NCI-H510A treated with DMSO at 0.1 percent for 48 hours (cell line): ENCODE measurements around the gene OR5K2.

Source experiments
- DNase-seq: peaks from one replicate; lab custom pipeline; 2025; lab: John Stamatoyannopoulos, UW

OR5K2 gene

DNA sequence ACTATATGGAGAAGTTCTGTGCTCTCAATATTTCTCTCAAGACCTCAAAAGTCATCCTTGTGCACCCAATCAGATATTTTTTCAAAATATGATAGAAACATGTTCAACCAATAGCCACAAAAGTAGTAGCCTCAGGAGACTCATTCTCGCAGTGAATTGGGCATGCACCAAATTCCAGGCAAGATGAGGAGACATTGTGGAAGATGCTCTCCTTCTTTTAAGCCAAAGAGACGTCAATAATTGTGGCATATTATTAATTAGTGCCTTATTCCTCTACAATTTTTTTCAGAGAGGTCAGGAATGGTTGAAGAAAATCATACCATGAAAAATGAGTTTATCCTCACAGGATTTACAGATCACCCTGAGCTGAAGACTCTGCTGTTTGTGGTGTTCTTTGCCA is at the start of gene OR5K2:
OR5K2 (plus strand) TSS at position 301 of the 400 bp plus-strand sequence; CDS start at position 301, 0 bp downstream.
- no peak for DNase-seq

DNA sequence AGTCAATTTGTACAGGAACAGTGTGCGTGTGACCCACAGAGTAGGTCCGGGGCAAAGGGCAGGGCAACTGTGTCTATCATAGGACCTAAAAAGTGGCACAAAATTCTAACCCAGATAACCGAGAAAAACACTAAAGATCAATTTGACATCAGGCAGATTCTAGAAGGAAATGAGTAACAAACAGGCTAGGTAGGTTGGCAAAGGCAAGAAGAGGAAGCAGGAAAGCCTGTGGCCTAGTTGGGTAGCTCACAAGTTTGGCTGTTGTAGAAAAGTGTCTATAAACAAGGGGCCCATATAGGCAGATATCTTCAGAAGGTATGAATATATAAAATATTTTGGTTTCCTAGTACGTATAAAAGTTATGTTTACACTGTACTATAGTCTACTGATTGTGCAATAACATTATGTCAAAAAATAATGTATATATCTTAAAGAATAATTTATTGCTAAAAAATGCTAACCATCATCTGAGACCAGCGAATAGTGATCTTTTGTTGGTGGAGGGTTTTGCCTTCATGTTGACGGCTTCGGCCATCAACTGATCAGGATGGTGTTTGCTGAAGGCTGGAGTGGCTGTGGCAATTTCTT is 47.8 kb upstream of the OR5K2 start:
- DNase-seq = no peak

DNA sequence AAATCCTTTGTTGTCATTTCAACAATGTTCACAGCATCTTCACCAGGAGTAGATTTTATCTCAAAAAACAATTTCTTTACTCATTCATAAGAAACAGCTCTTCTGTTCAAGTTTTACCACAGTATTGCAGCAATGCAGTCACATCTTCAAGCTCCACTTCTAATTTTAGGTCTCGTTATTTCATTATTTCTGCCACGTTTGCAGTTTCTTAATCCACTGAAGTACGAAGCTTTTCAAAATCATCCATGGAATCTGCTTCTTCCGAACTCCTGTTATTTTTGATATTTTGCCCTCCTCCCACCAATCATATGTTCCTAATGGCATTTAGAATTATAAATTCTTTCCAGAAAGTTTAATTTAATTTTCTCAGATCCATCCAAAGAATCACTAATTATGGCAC is 47.1 kb upstream of the OR5K2 start:
- DNase-seq = no peak

DNA sequence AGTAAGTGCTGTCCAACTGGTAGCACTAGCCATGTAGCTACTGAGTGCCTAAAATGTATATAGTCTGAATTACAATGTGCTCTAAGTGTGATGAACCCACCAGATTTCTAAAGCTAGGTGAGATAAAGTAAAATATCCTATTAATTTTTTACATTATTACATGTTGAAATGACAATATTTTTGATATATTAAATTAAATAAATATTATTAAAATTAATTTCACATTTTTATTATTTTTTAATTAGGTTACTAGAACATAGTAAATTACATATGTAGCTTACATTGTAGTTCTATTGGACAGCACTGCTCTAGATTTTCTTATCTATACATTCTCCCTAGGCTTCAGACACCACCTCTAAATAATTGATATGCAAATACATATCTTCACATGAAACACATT is 43.7 kb upstream of the OR5K2 start:
- no peak for DNase-seq

DNA sequence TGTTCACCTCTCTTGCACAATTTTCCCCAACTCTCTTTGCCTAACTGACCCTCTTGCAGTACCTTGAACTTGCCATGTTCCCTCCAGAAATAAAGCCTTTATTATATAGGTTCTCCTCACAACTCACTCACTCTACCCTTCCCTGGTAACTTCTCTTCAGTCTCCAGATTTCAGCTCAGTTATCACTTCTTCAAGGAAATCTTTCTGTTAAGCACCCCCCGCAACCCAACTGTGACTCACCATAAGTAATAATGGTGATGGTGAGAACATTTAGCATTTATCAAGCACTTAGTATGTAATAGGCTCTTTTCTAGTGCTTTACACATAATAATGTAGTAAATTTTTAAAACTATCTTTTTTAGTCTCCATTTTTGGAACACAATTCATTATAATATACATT is 42.6 kb upstream of the OR5K2 start:
- DNase-seq = no peak

DNA sequence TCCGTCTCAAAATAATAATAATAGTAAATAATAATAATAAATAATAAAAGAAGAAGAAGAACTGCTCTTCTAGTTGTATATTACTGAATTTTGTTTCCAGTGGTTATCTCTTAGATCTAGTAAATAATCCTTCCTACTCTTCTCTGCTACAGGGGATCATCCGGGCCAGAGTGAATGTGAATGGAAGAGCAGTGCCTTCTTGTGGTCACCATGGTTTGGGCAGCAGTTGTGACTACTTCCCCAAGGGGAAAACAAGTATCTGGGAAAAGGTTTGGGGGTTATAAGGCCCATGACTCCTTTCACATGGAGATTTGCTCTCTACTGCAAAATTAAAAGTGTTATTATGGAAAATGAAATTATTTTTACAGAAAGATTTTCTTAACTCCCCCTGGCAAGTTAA is 39.9 kb upstream of the OR5K2 start:
- no peak for DNase-seq

DNA sequence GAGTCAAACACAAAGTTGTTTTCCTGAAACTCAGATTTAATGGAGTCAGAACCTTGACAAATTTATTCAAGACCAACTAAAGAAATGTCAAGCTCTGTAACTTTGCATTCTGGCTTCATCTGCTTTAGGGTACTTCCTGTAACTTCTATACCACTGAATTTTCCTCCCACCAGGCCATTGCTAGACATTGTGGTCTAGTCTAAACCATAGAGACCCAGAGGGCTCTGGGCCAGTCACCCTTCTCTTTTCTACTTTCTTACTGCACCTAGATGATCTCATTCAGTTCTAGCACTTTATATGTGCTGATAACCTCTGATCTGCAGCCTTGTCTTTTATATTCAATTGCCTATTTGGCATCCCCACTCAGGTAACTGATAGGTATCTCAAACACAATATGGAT is 37.3 kb upstream of the OR5K2 start:
- no peak for DNase-seq

DNA sequence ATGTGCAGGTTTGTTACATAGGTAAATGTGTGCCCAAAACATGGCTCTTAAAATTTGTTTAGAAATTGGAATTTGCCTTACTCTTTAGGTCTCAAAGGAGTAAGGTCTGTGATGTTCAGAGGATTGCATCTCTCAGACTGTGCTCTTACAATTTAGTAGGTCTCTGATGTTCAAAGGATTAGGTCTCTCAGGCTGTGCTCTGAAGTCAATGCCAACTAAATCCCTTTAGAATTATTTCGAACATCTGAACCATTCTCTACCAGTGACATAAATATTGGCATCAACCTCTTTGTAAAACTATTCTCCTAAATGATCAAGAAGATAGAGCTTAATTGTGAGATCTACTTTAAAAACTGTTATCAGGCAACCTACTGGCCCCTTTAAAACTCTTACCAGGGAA is 34.6 kb upstream of the OR5K2 start, which contains the start of gene OR5K1:
OR5K1 (plus strand) TSS at position 301 of the 400 bp plus-strand sequence. CDS start 6,376 bp downstream, outside the sequence.
- DNase-seq = no peak

DNA sequence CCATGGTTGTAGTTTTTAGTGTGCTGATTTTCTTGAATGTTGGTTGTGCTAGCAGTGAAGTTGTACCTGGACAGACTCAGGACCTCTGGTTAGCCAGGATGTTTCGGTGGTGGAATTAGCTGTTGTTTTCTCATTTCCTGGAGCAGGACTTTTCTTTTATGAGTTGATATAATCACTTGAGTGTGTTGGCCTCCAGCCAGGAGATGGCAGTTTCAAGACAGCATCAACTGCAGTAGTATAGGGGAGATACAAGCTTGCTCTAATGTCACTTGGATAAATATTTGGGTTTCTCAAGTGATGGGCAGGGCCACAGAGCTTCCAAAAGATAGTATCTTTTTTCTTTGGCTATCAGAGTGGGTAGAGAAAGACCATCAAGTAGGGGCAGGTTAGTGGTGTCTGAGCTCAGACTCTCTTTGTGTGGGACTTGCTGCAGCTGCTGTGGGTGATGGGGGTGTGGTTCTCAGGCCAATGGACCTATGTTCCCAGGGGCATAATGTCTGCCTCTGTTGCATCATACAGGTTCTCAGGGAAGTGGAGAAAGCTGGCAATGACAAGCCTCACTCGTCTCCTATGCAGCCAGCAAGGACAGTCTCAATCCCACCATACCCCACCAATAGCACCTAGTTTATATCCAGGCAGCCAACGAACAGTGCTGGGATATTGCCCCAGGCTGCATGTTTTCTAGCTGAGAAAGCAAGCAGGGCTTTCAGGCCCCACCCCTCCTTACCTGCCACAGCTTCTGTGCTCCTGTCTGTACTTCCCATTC is 14.6 kb upstream of the OR5K2 start:
- no peak for DNase-seq

DNA sequence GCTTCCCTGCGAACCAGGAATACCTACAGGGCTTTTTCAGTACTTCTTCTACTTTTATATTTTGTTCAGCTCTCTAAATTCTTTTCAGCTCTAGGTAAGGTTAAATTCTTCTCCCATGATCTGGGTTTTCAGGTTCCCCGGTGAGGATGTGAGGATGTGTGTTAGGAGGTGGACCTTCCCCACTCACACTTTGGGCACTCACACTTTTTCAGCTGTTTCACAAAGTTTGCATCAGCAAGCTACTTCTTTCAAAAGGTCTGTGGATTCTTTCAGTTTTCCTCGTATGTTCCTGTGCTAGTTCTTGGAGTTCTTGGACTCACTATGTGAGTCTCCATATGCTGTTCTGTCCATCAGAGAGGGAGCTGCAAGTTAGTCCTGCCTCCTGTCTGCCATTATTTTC is 13.9 kb upstream of the OR5K2 start:
- no peak for DNase-seq

DNA sequence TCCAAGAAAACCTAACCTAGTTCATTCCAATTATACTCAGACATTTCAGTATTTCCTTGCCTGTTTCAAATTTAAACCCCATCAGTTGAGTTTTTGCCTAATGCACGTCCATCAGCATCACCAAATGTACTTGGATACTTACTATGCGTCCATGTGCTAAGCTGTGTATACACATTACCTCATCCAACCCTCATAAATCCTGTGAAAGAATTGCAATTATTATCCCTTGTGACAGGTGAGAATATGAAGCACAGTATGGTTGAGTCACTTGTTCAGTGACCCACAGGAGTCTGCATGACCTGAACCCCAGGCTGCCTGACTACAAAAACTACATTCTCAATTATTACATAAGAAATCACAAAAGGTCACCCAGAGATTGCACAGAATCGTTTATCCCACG is 2.5 kb downstream of the OR5K2 start:
- DNase-seq = no peak

DNA sequence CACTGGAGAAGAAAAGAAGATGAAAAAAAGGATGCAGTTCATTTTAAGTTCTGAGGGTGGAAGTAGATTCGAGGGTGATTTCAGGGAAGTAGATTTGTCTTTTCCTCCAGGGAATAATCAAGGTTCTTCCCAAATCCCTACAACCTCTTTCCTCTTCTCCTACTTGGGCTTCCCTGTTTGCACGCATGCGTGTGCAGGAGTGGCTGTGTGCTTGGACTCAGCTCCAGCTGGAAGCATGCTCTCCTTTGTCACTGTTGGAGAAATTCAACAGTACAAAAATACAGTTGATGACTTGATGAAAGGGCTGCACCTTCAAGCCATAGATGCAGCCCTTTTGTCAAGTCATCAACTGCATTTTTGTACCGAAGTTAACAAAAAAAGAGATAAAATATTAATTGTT is 3.8 kb downstream of the OR5K2 start:
- no peak for DNase-seq

DNA sequence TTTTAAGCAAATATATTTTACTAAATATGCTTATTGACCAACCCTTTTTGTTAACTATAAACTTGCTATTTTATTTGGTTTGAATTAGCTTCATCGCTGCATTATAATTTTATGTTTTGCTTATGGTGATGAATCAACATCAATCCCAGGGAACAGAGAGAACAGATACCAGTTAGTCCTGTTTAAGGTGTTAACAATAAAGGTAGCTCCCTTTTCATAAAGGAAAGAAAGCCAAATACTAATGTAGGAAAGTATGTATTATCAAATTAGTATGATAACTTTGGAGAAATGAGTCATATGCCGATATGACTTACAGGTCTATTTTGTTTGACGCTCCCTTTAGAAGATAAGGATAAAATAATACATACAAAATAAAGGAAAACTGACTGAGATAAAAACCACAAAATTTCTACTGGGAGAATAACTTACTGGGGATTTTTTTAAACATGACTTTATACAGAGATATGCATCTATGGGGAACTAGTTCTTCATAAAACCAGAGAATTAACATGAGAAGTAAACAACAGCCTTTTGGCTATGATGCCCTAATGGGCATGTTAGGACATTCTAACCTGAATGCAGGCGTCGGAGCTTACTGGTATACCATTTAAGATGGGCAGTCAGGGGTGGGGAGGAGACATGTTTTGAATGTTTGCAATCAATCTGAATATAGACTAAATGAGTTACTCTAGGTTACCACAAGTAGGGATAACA is 4.5 kb downstream of the OR5K2 start:
- DNase-seq = no peak

DNA sequence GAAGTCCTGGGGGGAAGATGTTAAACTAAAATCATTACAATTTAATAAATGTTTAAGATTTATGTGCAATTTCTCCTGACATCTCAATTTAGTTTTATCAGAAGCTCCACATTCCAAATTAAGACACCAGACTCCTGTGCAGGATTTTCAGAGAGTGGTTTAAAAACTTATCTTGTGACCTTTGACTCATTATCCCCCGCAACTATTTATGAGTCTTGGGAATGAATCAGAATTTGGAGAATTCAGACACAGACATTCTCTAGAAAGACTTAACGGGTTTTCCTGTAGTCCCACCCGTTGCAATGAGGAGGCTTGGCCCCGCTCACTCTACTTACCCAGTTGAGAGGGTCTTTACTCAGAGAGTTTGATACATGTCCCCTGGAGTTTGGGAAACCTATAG is 7.1 kb downstream of the OR5K2 start:
- no peak for DNase-seq

DNA sequence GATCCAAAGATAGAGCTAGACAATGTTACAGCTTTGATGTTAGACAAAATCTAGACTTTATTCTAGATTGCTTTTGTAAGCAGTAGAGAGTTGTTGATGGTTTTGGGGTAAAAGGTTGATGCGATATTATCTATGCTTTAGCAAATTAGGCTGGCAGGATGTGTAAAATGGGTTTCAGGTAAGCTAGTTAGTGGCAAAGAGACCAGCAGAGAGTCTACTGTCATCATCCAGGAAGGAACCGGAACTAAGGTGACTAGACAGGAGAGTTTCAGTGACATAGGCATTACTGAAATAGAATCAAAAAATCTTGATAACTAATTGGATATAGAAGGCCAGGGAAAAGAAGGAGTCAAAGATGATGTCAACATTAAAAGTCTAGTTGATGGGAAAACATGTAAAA is 11.1 kb downstream of the OR5K2 start:
- DNase-seq = no peak

DNA sequence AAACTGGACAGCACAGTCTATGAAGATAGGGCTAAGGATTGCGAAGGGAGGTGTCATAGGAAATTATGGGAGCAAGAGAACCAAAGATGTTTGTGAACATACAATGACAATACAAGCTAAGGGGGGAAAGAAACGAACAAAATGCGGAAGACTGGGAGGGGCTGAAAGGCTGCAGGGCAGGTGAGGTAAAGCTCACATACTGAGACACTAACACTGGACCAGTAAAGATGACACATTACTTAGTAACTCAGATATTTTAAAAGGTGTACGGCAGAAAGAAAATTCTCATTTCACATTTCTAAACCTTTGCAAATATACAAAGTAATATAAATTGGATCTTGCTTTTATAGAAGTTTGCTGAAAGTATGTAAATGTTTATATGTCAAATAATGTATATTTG is 15.1 kb downstream of the OR5K2 start:
- no peak for DNase-seq

DNA sequence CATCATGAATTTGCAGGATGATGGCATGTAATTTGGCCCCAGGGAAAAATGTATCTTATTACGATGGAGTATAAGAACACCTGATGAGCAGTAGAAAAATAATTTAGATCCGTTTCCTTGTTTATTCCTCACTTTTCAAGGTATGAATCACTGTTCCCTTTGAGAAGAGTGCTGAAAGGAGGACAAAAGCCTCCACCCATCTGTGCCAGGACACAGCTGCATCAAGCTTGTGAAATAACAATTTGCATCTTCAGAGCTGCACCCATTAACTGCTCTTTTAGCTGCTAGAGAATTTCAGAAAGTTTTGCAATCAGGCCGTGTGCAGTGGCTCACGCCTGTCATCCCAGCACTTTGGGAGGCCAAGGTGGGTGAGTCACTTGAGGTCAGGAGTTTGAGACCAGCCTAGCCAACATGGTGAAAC is 15.6 kb downstream of the OR5K2 start:
- DNase-seq = no peak

DNA sequence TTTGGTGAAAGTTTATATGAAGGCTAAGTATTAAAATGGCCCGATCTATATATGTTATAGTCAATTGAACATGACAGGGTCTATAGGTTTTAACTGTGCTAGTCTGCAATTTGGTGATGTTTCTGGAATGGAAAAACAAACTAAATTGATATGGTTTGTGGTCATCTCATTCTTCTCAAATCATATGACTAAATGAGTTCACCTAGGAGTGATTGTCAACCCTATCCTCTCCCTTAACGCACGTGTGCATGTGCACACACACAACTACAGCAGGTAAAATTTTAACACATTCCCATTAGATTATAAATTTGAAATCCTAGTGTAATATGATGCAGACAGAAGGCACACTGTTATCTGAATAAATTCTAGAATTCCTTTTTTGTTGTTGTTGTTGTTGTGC is 16.3 kb downstream of the OR5K2 start:
- no peak for DNase-seq

DNA sequence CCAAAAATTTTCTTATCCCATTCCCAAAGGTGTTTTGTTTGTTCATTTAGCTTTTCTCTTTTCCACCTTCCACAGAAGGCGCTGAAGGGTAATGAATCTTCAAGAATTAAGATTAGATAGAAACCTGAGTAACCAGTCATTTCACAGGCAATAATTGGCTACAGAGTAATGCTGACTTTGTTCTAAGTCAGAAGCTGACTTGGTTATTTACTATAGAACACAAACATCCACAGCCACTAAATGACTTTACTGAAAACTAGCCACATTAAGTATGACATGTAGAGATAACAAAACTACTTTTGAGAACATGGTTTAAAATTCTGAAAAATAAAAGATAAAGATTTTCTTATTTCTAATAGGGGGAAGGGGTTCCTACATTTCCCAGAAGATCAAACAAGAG is 17.5 kb downstream of the OR5K2 start:
- DNase-seq = no peak

DNA sequence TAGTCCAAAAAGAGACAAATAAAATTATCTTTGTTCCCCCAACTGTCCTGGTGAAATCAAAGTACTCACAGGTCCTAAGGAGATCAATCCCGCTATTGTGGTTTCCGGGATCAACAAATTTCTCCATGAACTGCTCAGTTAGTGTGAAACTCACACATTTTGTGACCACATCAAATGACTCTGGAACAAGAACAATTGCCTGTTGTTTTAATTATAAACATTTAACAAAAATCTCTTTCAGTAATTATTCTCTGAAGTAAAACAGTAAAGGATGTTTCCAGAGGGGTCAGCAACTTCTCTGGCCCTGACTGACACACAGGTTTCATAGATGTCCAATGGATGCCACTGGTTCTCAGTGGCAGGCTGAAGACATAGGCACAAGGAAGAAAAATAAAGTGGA is 21.3 kb downstream of the OR5K2 start:
- DNase-seq = no peak

DNA sequence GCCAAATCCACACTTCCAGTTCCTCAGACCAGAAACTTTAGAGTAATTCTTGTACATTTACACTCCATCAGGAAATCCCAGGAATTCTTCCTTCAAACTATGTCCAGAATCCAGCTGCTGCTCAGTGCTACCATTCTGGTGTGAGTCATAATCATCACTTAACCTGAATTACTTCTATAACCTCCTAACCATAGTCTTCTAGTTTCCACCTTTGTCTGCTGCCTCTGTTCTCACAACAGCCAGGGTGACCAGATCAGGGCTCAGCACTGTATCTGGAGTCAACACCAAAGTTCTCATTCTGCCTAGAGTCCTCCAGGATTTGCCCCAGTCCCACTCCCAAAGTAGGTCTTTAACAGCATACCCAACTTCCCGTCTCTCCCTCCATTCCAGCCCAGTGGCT is 21.9 kb downstream of the OR5K2 start:
- no peak for DNase-seq

DNA sequence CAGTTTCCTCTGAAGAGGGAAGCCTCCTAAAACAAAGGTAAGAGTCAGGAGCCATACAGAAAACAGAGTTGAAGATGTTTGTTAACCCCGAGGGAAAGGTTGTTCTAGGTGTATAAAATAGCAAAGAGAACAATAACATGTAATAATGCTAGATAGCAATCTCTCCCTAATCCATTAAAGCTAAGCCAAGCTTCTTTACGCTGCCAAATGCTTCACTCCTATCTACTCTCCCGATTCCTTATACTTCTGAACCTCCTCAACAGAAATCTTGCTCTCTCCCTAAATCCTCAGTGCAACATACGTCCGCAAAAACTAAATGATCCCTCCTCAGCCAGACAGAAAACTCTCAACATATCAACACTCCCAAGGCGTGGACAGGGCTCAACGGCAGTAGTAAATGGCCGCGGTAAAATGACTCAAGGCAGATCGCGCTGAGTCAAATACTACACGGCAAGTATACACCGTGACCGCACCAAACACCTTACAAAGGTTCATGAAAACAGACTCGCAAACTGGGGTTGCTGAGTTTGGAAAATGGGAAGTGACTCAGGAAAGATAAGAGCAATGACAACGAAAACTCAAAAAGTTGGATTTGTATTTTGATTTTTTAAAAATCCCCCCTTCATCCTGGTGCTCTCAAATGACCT is 24.5 kb downstream of the OR5K2 start:
- peak; percentile 29 for DNase-seq
